GM10847 (cell line): ENCODE results near the gene CIAO1.

Source experiments
- POLR2A ChIP-seq: IDR thresholded peaks from 2 replicates; pipeline ENCODE4 v1.6.1; 2011; ENCODE audit not compliant: insufficient read length; ENCODE audit errors: extremely low read depth

Gene CIAO1

DNA sequence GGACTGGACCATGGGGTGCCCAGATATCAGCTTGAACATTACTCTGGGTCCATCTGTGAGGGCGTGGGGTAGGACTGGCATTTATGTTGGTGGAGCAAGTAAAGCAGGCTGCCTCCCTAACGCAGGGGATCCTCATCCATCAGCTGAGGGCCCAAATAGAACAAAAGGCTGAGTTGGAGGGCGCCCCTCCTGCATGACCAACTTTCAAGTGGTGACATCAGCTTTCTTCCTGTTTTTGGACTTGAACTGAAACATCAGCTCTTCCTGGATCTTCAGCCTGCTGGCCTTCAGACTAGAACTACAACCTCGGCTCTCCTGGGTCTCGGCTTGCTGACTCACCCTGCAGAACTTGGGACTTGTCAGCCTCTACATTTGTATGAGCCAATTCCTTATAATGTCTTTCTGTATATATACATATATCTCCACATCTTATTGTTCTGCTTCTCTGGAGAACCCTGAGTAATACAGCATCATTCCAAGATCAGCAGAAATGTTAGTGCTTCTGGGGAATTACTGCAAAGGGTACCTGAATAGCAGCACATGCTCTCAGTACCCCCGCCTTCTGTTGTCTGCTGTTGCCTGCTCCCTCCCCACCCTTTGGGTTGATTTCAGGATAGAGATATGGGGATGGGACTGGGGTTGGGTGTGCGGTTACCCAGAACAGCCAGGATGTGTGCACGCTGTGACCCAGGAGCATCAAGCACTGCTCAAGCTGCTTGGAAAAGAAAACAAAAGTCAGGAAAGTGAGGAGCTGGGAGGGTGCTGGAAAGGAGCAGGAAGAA, 20.2 kb upstream of the CIAO1 start:
- no peak for TF ChIP-seq POLR2A

DNA sequence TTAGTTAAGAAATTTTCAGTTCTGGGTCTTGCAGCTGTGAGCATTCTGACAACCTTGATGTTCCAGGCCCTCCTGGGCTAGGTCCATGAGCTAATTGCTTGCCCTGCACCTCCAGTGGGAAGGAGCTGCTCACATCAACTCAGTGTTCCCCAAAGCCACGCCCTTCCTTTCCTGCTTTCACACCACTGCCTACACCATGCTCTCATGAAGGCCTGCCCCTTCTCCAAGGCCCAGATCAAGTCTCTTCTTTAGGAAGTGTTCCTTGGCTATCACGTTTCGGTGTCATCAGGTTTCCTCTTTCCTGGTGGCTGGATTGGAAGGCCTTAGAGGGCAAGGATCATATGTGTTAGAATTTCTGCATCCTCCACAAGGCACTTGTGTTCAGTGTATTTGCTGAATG, 19.0 kb upstream of the CIAO1 start:
- TF ChIP-seq POLR2A = no peak

DNA sequence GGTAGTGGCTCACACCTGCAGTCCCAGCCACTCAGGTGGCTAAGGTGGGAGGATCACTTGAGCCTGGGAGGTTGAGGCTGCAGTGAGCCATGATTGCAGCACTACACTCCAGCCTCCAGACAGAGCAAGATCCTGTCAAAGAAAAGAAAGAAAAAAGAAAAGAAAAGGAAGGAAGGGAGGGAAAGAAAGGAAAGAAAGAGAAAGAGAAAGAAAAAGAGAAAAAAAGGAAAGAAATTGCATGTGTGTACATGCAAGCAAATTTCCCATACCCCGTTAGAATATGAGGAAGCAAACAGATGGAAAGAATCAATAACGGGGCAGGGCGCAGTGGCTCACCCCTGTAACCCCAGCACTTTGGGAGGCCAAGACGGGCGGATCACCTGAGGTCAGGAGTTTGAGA, 18.1 kb upstream of the CIAO1 start:
- no peak for TF ChIP-seq POLR2A

DNA sequence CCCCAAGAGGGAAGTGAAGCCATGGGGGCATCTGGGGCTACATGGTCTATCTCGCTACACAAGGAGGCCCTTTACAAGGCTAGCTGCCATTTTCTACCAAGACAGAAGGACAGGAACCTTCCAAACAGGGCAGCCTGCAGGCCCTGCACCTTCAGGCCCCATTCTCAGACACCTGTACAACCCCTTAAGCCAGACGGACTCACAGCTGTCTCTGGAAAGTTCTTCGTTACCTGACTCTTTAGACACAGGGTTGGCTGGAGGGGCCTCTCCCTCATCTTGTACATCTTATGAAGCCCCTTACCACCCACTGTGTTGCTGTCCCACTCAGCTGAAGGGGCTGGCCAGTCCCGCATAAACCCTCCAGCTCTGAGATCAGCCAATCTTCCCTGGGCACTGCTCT, 17.4 kb upstream of the CIAO1 start:
- TF ChIP-seq POLR2A = no peak

DNA sequence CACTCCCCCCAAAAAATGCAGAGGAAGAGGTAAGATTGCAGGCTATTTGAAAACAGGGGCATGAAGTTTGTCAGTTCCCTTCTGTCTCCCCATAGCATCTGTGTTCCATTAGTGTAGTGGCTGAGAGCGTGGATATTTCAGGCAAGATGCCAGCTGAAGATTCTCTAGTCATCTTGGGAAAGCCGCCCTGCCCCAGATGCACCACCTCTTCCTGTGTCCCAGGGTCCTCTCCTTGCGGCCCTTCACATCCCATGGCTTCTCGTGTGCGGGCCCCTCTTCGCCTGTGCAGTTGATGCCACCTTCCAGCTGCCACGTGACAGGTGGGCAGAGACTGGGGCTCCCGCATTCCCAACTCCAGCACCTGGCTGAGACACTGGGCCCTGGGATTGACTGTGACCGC, 16.4 kb upstream of the CIAO1 start:
- TF ChIP-seq POLR2A = no peak

DNA sequence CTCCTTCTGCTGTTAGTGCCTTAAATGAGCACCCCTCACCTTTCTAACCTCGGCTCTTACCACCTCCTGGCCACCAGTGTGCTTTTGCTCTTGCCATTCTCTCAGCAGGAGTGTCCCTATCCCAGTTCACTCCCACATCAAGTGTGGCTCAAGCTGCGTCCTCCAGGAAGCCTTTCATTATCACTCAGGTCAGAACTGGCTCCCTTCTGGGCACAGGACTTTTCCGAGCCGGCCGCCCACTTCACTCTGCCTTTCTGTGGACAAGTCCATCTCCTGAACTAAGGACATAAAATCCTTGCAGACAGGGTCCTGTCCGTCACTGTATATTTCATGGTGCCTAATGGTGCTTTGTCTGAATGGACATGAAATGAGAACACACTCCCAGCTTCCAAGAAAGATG, 15.8 kb upstream of the CIAO1 start:
- TF ChIP-seq POLR2A = no peak

DNA sequence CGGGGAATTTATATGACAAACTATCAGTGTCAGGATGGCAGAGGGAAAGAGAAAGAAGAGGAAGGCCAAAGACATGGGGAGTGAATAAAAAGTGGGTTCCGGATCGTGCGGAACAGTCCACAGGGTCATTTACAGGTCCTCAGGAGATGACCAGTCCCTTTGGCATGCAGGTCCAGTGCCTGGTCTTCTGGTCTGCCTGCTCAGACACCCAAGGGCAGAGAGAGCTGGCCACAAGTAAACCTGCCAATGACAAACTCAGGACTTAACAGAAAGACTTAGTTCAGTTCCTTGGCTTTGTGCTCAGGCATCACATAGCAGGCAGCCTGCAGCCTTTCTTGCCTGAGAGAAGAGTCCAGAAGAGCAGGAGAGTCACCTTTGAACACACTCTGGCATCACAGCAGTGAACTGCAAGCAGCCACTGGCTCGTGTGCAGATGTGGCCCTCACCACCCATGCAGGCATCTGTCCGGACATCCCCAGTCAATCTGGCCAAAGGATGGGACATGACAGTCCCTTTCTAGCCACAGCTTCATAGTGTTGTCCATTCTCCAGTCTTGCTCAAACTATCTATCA, 14.2 kb upstream of the CIAO1 start:
- TF ChIP-seq POLR2A = no peak

DNA sequence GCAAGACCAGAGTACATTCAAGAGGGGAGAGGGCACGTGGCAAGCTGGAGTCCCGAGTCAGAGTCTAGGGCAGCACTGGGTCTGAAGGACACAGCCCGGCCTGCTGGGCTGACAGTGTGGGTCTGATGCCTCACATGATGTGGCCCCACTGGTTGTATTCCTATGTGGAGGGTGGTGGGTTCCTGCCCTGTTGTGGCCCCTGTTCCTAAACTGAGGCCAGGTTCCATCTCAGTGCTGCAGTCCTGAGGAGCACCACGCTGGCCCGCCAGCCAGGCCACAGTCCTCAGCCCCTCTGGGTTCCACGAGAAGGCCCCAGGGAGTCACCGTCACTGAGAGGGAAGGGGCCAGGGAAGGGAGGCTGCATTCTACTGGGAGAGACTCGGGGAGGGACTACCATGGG, 13.5 kb upstream of the CIAO1 start:
- TF ChIP-seq POLR2A = no peak

DNA sequence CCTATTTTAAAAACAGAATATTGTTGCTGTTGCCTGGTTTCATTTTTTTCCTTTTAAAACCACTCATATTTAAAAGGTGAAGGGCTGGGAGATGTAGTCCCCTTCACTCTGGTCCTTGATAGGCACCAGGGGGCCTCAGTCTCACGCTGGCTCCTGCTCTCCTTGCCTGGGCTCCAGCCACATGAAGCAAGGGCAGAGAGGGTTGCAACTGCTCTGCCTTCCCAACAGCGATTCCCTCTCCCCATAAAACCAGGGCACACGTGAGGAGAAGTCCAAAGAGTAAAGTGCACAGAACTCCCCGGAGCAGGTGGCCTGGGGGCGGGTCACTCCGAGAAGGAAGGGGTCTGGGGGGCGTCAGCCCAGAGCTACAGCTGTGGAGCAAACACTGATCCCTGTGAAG, 13.0 kb upstream of the CIAO1 start:
- TF ChIP-seq POLR2A = no peak

DNA sequence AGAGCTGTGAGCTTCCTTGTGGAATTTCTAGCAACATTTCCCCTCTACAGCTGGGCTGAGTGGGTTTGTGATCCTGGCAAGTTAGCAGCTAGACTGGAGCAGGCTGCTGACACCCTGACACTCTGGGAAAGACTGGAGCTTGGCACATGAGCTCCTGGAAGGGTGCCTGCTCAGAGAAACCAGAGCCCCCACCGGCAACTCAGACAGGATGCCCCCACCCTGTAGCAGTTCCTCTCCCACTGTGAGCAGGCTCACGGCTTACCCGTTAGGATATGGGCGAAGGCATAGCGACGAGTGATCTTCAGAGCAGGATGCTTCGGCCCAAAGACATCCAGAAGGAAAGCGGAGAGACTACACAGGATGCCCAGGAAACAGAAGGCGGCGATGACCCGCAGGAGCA, 11.5 kb upstream of the CIAO1 start:
- no peak for TF ChIP-seq POLR2A

DNA sequence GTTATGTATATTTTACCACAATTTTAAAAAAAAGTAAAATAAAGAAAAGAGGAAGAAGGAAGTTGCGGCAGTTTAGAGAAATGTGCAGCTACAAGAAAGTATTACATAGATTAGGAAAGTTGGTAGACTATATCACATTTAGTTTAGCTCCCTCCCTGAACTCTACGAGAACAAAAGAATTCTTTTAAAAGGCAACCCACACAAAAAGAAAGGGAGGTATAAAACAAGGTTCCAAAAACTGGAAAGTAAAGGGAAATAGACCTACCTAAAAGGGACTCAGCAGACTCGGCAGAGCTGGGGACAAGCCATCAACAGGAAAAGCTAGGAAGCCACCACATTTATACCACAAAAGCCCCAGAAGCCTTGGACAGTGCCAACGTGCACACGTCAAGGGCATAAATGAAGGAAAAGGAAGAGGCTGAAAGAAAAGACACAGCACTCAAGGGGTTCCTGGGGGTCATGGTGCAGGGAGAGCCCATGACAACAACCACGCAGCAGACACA, 9.4 kb upstream of the CIAO1 start:
- no peak for TF ChIP-seq POLR2A

DNA sequence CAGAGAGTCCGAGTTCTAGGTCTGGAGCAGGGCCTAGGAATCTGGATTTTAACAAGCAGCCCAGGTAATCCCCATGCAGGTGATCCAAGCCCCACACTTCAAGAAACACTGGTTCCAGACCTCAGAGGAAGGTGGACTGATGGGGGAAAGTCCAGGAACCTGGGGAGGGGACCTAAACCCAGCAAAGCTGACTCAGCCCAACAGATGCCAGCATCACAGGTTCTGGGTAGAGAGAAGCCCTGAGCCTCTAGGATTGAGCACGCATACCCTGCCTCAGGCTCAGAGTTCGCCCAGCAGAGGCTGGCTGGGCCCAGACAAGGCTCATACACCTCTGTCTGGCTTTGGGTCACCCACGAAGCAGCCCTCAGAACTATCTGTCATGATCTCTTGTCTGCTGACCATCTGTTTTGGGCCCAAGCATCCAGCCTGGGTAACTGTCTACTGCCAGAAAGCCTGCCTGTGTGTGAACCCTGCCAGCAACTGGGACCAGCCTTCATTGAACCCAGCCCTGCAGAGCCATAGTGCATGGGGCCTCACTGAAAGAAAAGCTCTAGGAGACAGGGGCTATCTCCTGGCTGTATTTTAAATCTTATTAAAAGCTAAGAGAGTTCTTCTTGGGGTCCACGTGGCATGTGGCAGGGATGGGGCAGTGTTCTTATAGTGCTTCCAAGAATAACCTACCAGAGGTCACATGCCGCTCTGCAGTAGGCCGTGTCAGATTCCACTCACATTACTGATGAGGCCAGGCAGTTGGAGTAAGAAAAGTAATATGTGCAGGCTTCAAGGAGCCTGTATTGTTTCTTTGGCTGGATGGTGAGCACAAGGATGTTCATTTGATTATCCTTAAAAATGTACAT, 7.6 kb upstream of the CIAO1 start:
- TF ChIP-seq POLR2A = no peak

DNA sequence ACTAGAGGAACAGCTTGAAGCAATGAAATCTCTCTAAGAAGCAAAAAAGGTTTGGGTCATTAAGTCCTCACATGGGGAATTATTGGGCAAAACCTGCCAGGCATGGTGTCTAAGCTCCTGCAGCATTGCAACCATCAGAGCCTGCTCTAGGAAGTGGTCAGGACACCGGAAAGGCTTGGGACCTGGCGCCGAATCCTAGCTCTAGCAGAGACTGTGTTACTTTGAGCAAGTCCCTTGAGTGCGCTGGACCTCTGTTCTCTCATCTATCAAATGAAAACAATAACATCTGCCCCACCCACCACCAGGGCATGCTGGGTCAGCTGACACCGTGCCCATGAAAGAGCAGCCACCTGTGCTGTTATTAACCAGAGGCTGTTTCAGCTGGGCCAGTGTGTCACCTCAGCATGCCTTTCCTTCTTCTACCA, 6.5 kb upstream of the CIAO1 start:
- no peak for TF ChIP-seq POLR2A

DNA sequence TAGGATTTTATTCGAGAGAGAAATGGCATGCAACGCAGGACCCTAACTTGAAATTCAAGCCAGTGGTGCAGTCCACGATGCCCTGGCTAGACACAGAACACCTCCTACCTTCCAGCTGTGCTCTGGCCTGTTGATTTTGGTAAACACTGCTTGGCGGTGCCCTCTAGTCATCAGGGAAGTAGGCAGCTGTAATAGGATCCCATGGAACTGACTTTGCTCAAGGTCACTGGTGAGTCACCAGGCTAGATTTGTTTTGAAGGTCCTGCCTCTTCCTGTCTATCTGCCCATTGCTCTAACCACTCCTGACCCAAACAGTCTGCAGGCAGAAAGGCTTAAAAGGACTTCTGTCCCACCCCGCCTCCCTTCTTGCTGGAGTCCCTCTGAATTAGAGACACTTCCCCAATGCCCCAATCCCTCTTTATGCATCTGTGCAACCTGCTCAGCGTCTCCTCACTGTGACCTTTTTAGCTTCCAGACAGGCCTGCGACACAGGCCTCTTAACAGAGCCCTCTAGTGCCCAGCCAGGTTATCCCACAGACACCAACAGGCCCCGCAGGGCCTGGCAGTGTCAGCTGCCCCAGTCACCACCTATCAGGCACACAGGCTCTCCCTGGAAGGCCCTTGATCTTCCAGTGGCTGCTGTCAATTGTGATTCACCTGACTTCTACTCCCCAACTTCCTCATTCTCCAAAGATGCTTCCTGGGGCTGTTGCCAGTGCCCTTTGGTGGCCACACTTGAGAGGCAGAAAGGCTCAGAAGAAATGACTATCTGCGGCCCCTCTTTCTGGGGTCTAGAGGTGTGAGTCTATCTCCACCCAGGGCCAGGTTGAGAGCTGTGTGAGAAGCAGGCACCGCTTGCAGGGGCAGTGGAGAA, 5.4 kb upstream of the CIAO1 start:
- no peak for TF ChIP-seq POLR2A
